SU-DHL-6 (cell line): ENCODE data around the gene ATP10A.

Experiments
- H2AFZ ChIP-seq: fragments of 200-600 bp; sonication (generic); 2 replicates; pipeline ENCODE4 v1.6.1; 2014; ENCODE audit warnings: low read depth, mild to moderate bottlenecking, moderate library complexity, mixed read lengths, antibody characterized with exemption, low read length; ENCODE audit not compliant: severe bottlenecking
- H3F3A ChIP-seq: fragments of 200-600 bp; shearing (Covaris generic); 2 replicates; pipeline ENCODE4 v1.6.0; 2016; ENCODE audit warnings: antibody characterized with exemption, mild to moderate bottlenecking; ENCODE audit not compliant: insufficient read depth
- H3K27ac ChIP-seq: fragments of 200-600 bp; sonication (generic); 2 replicates; pipeline ENCODE4 v1.5.1; 2016; ENCODE audit warnings: low read depth, mild to moderate bottlenecking, low read length, moderate library complexity, mixed read lengths
- H3K27me3 ChIP-seq: fragments of 200-600 bp; sonication (generic), shearing (Covaris generic); 2 replicates; pipeline ENCODE4 v1.6.0; 2014; ENCODE audit warnings: mild to moderate bottlenecking, low read length
- H3K36me3 ChIP-seq: fragments of 200-600 bp; sonication (generic); 2 replicates; pipeline ENCODE4 v1.6.1; 2014; ENCODE audit warnings: mild to moderate bottlenecking, low read length, mixed read lengths
- H3K4me2 ChIP-seq: fragments of 300-600, 200-600 bp; shearing (Covaris generic), sonication (generic); 2 replicates; pipeline ENCODE4 v1.6.0; 2014; ENCODE audit warnings: low read length, low read depth, mild to moderate bottlenecking; ENCODE audit not compliant: poor library complexity, severe bottlenecking
- H3K4me3 ChIP-seq: fragments of 200-600 bp; sonication (generic); 2 replicates; pipeline ENCODE4 v1.5.1; 2014; ENCODE audit warnings: antibody characterized with exemption, low read length, mild to moderate bottlenecking, mixed read lengths; ENCODE audit not compliant: insufficient read depth, poor library complexity, severe bottlenecking
- H3K79me2 ChIP-seq: fragments of 200-600 bp; sonication (generic); 2 replicates; pipeline ENCODE4 v1.6.1; 2014; ENCODE audit warnings: mild to moderate bottlenecking, low read length, moderate library complexity; ENCODE audit not compliant: insufficient read depth
- H3K9ac ChIP-seq: fragments of 200-600 bp; sonication (generic); 2 replicates; pipeline ENCODE4 v1.7.0; 2014; ENCODE audit warnings: mild to moderate bottlenecking, low read length
- H3K9me2 ChIP-seq: fragments of 200-600 bp; sonication (generic); replicated peaks from 2 replicates; pipeline ENCODE4 v1.6.1; 2014; ENCODE audit warnings: low read length; ENCODE audit not compliant: insufficient read depth
- H3K9me3 ChIP-seq: fragments of 200-600 bp; sonication (generic); 2 replicates; pipeline ENCODE4 v1.6.1; 2014; ENCODE audit warnings: low read length, mixed read lengths; ENCODE audit not compliant: insufficient read depth
- H4K20me1 ChIP-seq: fragments of 200-600 bp; sonication (generic); 2 replicates; pipeline ENCODE4 v1.6.1; 2014; ENCODE audit warnings: low read depth, mild to moderate bottlenecking, antibody characterized with exemption, low read length, moderate library complexity, mixed read lengths
- CTCF ChIP-seq: fragments of 200-600 bp; sonication (generic); IDR thresholded peaks from one replicate; pipeline ENCODE4 v1.5.1; 2017; ENCODE audit warnings: antibody characterized with exemption, mild to moderate bottlenecking, low read length, moderate library complexity; ENCODE audit not compliant: insufficient read depth, poor library complexity, severe bottlenecking
- EZH2phosphoT487 ChIP-seq: fragments of 200-600 bp; sonication (generic), shearing (Covaris generic); conservative IDR thresholded peaks from 2 replicates; pipeline ENCODE4 v1.6.1; 2018; ENCODE audit warnings: mild to moderate bottlenecking, antibody characterized with exemption, low read length, moderate library complexity, mixed read lengths

ATP10A gene

GRCh38 chr15:25863111-25863967, at the start of gene ATP10A:
TSS of gene ATP10A (minus strand) at chr15:25863327. CDS start at chr15:25863096, 231 bp downstream.
- H3K4me2 ChIP-seq = no peak within 1 kb of the TSS

DNA sequence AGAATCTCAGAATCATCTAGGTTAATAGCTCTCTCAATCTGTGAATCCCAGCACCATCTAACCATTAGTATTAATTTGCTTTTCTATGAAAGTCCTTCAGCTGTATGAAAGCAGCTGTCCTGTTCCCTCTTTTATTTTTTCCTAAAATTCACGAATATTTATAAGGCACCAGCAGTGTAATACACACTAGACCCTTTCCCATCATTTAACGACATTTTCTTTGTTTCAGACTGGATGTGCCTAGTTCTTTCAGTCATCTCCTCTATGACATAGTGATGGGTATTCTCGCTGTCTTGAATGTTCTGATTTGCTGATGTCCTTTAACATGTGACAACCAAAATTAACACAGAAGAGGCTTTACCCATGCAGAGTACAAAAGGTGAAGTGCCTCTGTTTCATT, 48.9 kb upstream of the ATP10A start:
- TF ChIP-seq EZH2phosphoT487 = no peak
- no peak for TF ChIP-seq CTCF
- no peaks in the 10 kb centered on the region for H3K27me3 ChIP-seq
- H3K79me2 ChIP-seq = no peaks in the 10 kb centered on the region

More at GRCh38 chr15:25863111-25863967, at the start of gene ATP10A:
- Histone ChIP-seq H3K27me3 (no peaks in the 10 kb centered on the region), H3K9me2 (no peaks in the 10 kb centered on the region), H3K79me2 (no peaks in the 10 kb centered on the region), H3K4me3 (no peak within 1 kb of the TSS), H4K20me1 (no peaks in the 10 kb centered on the region), H3K9me3 (no peaks in the 10 kb centered on the region), H3K36me3 (no peaks in the 10 kb centered on the region), H3K9ac (no peak within 1 kb of the TSS), H2AFZ (no peak within 1 kb of the TSS), H3F3A (no peaks in the 10 kb centered on the region), H3K27ac (no peak within 1 kb of the TSS)
- TF ChIP-seq EZH2phosphoT487 (no peak), CTCF (no peak)

DNA sequence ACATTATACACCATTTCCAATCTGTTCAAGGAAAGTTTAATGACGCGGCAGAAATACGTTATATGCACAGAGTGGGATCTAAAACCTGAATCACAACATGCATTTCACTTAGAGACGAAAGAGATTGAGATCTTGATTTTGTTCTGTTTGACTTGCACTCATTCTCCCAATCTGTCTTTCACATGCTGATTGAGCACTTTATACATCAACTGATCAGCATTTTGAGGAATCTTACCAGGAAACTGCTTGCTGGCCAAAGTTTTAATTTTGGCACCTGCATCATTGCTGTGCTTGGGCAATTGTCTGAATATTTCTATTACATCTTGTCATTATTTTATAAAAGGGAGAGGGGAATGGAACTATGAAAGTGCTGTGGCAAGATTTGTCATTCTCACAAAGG, 47.7 kb upstream of the ATP10A start:
- TF ChIP-seq EZH2phosphoT487 (no peak), CTCF (no peak)
- Histone ChIP-seq H4K20me1 (no peaks in the 10 kb centered on the region), H3K36me3 (no peaks in the 10 kb centered on the region), H3K9ac (no peak overlapping the region), H3K9me2 (no peaks in the 10 kb centered on the region), H3K27ac (no peak overlapping the region), H3K9me3 (no peaks in the 10 kb centered on the region), H2AFZ (no peak overlapping the region), H3K4me2 (no peak overlapping the region), H3K27me3 (no peaks in the 10 kb centered on the region), H3K79me2 (no peaks in the 10 kb centered on the region), H3K4me3 (no peak overlapping the region), H3F3A (no peaks in the 10 kb centered on the region)

More for the DNA sequence above, 48.9 kb upstream of the ATP10A start:
- Histone ChIP-seq H2AFZ (no peak overlapping the region), H3F3A (no peaks in the 10 kb centered on the region), H3K36me3 (no peaks in the 10 kb centered on the region), H3K4me3 (no peak overlapping the region), H3K4me2 (no peak overlapping the region), H3K9ac (no peak overlapping the region), H3K9me2 (no peaks in the 10 kb centered on the region), H4K20me1 (no peaks in the 10 kb centered on the region), H3K27ac (no peak overlapping the region), H3K9me3 (no peaks in the 10 kb centered on the region)
